HTR-8/SVneo (cell line): Measurements from ENCODE around the gene OGA.

Experiments
- DNase-seq: peaks from one replicate; pipeline ENCODE4 v3.0.0; 2011; ENCODE audit warnings: low spot score, mixed read lengths; ENCODE audit not compliant: insufficient read length
- FAIRE-seq: peaks from 2 replicates; lab custom pipeline; 2011; peaks lifted over from hg19 to GRCh38; lab: Jason Lieb, UNC

The OGA gene

GRCh38 chr10:101818119-101818871 lies at the start of gene OGA:
OGA (minus strand) TSS chr10:101818444; CDS start chr10:101818022, 422 bp downstream.
- DNase-seq = peak; percentile 97
- FAIRE-seq = peak; percentile 94

- FAIRE-seq (no peak), DNase-seq (no peak)
Observed at GRCh38 chr10:101867931-101868330, 49.7 kb upstream of the OGA start.

- no peak for FAIRE-seq
- no peak for DNase-seq
Observed at GRCh38 chr10:101859530-101859929, 41.3 kb upstream of the OGA start.

- no peak for FAIRE-seq
- no peak for DNase-seq
Observed at GRCh38 chr10:101858723-101859500, 40.7 kb upstream of the OGA start.

- no peak for DNase-seq
- FAIRE-seq = no peak
Observed at GRCh38 chr10:101857802-101858476, 39.7 kb upstream of the OGA start.

- FAIRE-seq (no peak), DNase-seq (no peak)
Observed at GRCh38 chr10:101856626-101857025, 38.4 kb upstream of the OGA start.

GRCh38 chr10:101851411-101852116 lies 33.3 kb upstream of the OGA start:
- FAIRE-seq (no peak), DNase-seq (no peak)

GRCh38 chr10:101850749-101851148 lies 32.5 kb upstream of the OGA start:
- FAIRE-seq = no peak
- no peak for DNase-seq

GRCh38 chr10:101848894-101849351 lies 30.7 kb upstream of the OGA start:
- DNase-seq (no peak), FAIRE-seq (no peak)

- FAIRE-seq (no peak), DNase-seq (no peak)
Observed at GRCh38 chr10:101848408-101848807, 30.2 kb upstream of the OGA start.

GRCh38 chr10:101845893-101846292 lies 27.6 kb upstream of the OGA start:
- FAIRE-seq (no peak), DNase-seq (no peak)

GRCh38 chr10:101843032-101844021 lies 25.1 kb upstream of the OGA start, which contains the start of gene KCNIP2:
KCNIP2 (minus strand) TSS chr10:101843800; CDS start chr10:101843568, 232 bp downstream.
- DNase-seq = no peak
- no peak for FAIRE-seq

GRCh38 chr10:101841826-101842225 lies 23.6 kb upstream of the OGA start:
- no peak for FAIRE-seq

GRCh38 chr10:101840741-101841453 lies 22.7 kb upstream of the OGA start:
- FAIRE-seq = no peak
- peak; percentile 94 for DNase-seq

More at GRCh38 chr10:101841826-101842225, 23.6 kb upstream of the OGA start:
- no peak for DNase-seq

- FAIRE-seq (no peak), DNase-seq (no peak)
Observed at GRCh38 chr10:101840102-101840684, 21.9 kb upstream of the OGA start.

- no peak for DNase-seq
Observed at GRCh38 chr10:101839416-101840063, 21.3 kb upstream of the OGA start.

GRCh38 chr10:101839002-101839401 lies 20.8 kb upstream of the OGA start:
- FAIRE-seq = no peak
- no peak for DNase-seq

More at GRCh38 chr10:101839416-101840063, 21.3 kb upstream of the OGA start:
- FAIRE-seq = no peak
